HEK293T (cell line): ENCODE results near the gene MYLK.

Experiments used
- ARNT ChIP-seq: fragments of 450-650 bp; IDR thresholded peaks from 2 replicates; pipeline ENCODE4 v1.6.1; 2017; ENCODE audit warnings: mild to moderate bottlenecking
- BHLHE40 ChIP-seq: fragments of 450-650 bp; IDR thresholded peaks from 2 replicates; pipeline ENCODE4 v1.6.1; 2016; ENCODE audit warnings: mild to moderate bottlenecking, moderate library complexity, borderline replicate concordance
- CTBP1 ChIP-seq: fragments of 450-650 bp; IDR thresholded peaks from 2 replicates; pipeline ENCODE4 v1.6.1; 2016; ENCODE audit warnings: borderline replicate concordance
- ELF4 ChIP-seq: fragments of 450-650 bp; IDR thresholded peaks from 2 replicates; pipeline ENCODE4 v1.6.1; 2017; ENCODE audit warnings: antibody characterized with exemption
- FOXA1 ChIP-seq: fragments of 450-650 bp; IDR thresholded peaks from 2 replicates; pipeline ENCODE4 v1.6.1; 2016; ENCODE audit warnings: mild to moderate bottlenecking
- FOXM1 ChIP-seq: fragments of 450-650 bp; IDR thresholded peaks from 2 replicates; pipeline ENCODE4 v1.6.1; 2017; ENCODE audit warnings: mild to moderate bottlenecking, borderline replicate concordance
- L3MBTL2 ChIP-seq: fragments of 450-650 bp; conservative IDR thresholded peaks from 2 replicates; pipeline ENCODE4 v1.6.1; 2016; ENCODE audit warnings: mild to moderate bottlenecking
- LEF1 ChIP-seq: fragments of 450-650 bp; IDR thresholded peaks from 2 replicates; pipeline ENCODE4 v1.6.1; 2017; ENCODE audit warnings: mild to moderate bottlenecking, borderline replicate concordance
- PKNOX1 ChIP-seq: fragments of 450-650 bp; IDR thresholded peaks from 2 replicates; pipeline ENCODE4 v1.6.1; 2016
- SP1 ChIP-seq: fragments of 450-650 bp; IDR thresholded peaks from 2 replicates; pipeline ENCODE4 v1.6.1; 2017
- SUZ12 ChIP-seq: fragments of 450-650 bp; IDR thresholded peaks from 2 replicates; pipeline ENCODE4 v1.6.1; 2016; ENCODE audit warnings: mild to moderate bottlenecking
- TARDBP ChIP-seq: fragments of 450-650 bp; IDR thresholded peaks from 2 replicates; pipeline ENCODE4 v1.6.1; 2016
- ZNF384 ChIP-seq: fragments of 450-650 bp; IDR thresholded peaks from 2 replicates; pipeline ENCODE4 v1.6.1; 2016

- TF ChIP-seq BHLHE40: no peak
- TF ChIP-seq ARNT: no peak
- TF ChIP-seq ZNF384: no peak
- no peak for TF ChIP-seq FOXA1
- TF ChIP-seq L3MBTL2: no peak
- no peak for TF ChIP-seq SUZ12
- TF ChIP-seq TARDBP: no peak
- no peak for TF ChIP-seq PKNOX1
- no peak for TF ChIP-seq ELF4
- TF ChIP-seq SP1: no peak
- no peak for TF ChIP-seq FOXM1
- no peak for TF ChIP-seq LEF1
- TF ChIP-seq CTBP1: no peak
These were observed 151.7 kb downstream of the MYLK start for GRCh38 chr3:123732447-123732846.
